Astrocyte of the spinal cord (primary cell): ENCODE data around the gene RGS6.

ENCODE experiments used
- DNase-seq: peaks from one replicate; pipeline ENCODE4 v3.0.0; 2011; ENCODE audit warnings: low read depth, low spot score
- H3K4me3 ChIP-seq: 2 replicates; pipeline ENCODE4 v1.5.1; 2011; ENCODE audit warnings: low read depth, mild to moderate bottlenecking, low read length, moderate library complexity
- in situ Hi-C: cut with HindIII; loops from 2 replicates; pipeline ENCODE4 v1.10.0; 2017; ENCODE audit warnings: low sequenced_read_pairs
- TF ChIP-seq, protein P1 (sequence below): IDR thresholded peaks from 2 replicates; pipeline ENCODE4 v1.5.1; 2012; ENCODE audit warnings: low read depth, mild to moderate bottlenecking, low read length, inconsistent platforms

The RGS6 gene

DNA sequence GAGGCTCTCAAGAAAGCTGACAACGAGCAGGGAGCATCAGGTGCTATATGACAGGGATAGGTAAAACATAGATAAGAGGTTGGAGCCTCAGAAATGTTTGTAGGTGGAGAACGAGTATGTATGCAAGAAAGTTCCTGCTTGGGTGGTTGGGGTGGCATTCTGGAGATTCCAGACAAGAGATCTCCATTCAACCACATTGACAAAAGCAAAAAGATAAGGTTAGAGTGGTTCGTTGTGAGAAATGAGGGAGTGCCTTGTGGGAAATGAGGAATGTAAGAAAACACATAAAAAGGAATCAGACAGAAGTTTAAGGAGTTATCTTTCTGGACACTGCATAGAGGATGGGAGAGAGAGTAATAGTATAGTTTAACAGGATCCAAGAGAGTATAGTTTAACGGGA is 671.4 kb downstream of the RGS6 start:
- TF ChIP-seq, protein P1, sequence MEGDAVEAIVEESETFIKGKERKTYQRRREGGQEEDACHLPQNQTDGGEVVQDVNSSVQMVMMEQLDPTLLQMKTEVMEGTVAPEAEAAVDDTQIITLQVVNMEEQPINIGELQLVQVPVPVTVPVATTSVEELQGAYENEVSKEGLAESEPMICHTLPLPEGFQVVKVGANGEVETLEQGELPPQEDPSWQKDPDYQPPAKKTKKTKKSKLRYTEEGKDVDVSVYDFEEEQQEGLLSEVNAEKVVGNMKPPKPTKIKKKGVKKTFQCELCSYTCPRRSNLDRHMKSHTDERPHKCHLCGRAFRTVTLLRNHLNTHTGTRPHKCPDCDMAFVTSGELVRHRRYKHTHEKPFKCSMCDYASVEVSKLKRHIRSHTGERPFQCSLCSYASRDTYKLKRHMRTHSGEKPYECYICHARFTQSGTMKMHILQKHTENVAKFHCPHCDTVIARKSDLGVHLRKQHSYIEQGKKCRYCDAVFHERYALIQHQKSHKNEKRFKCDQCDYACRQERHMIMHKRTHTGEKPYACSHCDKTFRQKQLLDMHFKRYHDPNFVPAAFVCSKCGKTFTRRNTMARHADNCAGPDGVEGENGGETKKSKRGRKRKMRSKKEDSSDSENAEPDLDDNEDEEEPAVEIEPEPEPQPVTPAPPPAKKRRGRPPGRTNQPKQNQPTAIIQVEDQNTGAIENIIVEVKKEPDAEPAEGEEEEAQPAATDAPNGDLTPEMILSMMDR, result no peak

DNA sequence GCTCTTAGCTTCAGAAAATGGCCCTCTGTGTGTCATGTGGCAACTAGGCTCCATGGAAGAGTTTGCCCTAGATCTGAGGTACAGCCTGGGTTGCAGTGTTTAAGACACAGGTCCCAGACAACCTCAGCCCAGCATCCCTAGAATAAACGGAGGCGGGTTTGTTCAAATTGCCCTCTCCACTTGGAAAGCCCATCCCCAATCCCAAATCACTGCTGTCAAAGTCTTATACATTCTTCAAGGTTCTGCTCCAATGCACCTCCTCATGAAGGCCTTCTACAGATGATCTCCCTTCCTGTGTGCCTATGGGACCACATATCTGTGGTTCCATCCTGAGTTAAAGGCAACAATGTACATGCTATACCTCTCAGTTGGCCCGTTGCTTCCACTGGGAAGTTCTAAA is 671.9 kb downstream of the RGS6 start:
- DNase-seq, result no peak
- in situ Hi-C loops, result no loop called here
- TF ChIP-seq, protein P1, result no peak
- no peak overlapping the region for H3K4me3 ChIP-seq

More for the DNA sequence above, 671.4 kb downstream of the RGS6 start:
- DNase-seq, result no peak
- H3K4me3 ChIP-seq, result no peak overlapping the region
- in situ Hi-C loops, result no loop called here

GRCh38 chr14:72605096-72605920 is 673.1 kb downstream of the RGS6 start:
- in situ Hi-C loops, result no loop called here
- TF ChIP-seq, protein P1, result no peak
- DNase-seq, result no peak
- no peak overlapping the region for H3K4me3 ChIP-seq

DNA sequence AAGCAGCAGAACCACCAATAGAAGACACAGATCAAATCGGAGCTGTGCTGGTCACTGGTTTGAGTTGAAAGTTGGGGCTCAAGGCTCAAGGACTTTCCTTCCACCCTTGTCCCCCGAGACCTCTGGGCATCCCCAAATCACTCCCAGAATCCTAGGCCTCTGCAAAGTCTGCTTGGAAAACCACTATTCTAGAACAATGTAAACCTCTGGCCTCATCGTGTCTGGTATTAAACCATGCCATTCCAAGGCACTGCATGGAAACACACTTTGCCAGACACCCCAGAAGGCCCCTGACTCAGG is 673.6 kb downstream of the RGS6 start:
- in situ Hi-C loops, result no loop called here
- TF ChIP-seq, protein P1, result no peak
- DNase-seq, result no peak
- H3K4me3 ChIP-seq, result no peak overlapping the region

DNA sequence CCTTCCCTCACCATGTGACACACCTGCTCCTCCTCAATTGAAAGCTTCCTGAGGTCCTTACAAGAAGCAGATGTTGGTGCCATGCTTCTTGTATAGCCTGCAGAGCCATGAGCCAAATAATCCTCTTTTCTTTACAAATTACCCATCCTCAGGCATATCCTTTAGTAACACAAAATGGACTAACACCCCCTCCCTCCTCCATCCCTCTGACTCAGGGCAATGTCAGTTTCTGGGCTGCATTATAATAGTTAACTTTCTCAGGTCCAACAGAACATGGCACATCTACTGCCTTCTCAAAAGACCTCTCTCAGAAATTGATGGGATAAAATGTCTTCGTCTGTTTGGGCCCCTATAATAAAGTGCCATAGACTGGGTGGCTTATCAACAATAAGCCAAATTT is 674.6 kb downstream of the RGS6 start:
- no peak for DNase-seq
- TF ChIP-seq, protein P1, result no peak
- in situ Hi-C loops, result no loop called here
- H3K4me3 ChIP-seq, result no peak overlapping the region

DNA sequence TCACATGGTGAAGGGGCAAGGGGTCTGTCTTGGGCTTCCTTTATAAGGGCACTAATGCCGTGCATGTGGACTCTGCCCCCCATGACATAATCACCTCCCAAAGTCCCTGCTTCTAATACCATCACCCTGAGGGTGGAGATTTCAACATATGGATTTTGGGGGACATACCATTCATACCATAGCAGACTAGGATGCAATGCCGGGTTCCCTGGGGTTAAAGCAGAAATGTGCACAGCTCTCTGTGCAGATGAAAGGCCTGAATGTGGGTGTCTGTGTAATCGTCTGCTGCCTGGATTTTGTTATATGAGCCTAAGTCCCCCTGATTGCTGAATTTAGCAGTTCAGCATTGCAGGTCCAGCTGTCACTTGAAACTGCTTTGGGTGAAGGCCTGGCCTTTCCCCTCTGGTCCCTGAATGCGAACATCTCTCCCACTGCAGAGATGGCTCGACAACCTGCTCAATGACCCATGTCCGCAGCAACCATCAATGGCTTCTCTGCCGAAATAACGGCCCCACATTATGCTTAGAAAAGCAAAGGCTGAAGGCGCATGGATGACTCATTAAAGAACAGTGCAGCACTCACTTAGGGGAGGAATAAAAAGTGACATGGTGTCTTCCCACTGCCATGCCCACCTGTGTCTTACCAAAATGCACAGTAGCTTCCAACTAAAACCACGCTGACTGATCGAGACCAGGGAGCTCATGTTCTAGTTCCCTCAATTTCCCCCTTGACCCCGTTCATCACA is 675.3 kb downstream of the RGS6 start:
- peak; percentile 57 for DNase-seq
- H3K4me3 ChIP-seq, result no peak overlapping the region
- in situ Hi-C loops, result no loop called here
- TF ChIP-seq, protein P1, result no peak
